HG03159 (cell line): ENCODE measurements around the gene CYP4F3.
"Not testable (repeated sequence)": the region's sequence is repeated elsewhere in the genome, so short reads cannot be mapped to it uniquely, and the experiment has no call there.

ENCODE experiments used
- ATAC-seq: cut with Tn5 transposase; IDR thresholded peaks from one replicate; pipeline ENCODE4 v1.9.1; 2021; ENCODE audit warnings: mild to moderate bottlenecking, moderate library complexity; ENCODE audit not compliant: unreplicated experiment

CYP4F3 gene

DNA sequence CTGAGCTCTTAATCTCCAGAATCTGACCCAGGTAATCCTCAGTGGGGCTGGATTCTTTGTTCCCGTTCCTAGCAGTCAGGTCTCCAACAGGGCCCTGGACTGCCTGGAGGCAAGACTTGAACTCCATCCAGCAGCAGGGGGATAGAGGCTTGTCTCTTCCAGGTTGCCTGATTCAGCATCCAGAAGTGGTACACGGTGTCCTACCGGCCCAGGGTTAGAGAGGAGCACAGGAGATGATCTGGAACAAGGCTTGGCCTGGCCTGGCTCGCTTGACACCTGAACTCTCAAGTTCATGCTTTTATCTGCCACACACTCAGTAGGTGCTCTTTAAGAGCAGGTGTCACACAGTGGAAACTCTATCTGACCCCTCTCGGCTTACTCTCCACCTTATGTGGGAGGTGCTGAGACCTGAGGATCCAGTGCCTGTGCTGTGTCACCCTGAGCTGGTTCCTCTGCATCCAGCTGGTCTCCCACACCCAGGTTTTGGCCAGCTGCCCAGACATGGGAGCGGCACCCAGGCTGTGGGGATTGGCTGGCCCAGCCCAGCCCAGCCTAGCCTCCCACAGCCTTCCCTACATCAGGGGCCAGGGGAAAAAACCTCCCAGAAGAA is at the start of gene CYP4F3:
Gene CYP4F3, plus strand, starts transcription at position 604 of the 610 bp plus-strand sequence. CDS start 519 bp downstream, outside the sequence.
- ATAC-seq: no peak

GRCh38 chr19:15591796-15592195 is 48.9 kb upstream of the CYP4F3 start:
- ATAC-seq: no peak

- not testable (repeated sequence) for ATAC-seq
These were observed 48.2 kb upstream of the CYP4F3 start for GRCh38 chr19:15592506-15592905.

DNA sequence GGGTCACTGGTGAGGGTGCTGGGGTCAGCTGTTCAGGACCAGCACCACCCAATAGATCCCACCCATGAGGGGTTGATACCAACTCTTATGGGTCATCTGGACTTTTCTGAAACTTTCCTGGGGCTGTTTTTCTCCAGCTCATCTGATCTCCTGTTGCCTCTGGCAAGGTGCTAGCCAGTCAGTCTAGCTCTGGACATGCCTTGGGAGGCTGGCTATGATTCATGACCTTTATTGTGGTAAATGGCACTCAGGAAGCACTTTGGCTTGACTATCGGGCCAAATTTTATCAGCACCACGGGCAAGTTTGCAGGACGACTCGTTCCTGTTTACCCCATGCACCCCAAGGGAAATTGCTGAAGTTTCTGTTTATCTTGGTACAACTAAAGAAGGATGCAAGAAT is 46.9 kb upstream of the CYP4F3 start:
- not testable (repeated sequence) for ATAC-seq

DNA sequence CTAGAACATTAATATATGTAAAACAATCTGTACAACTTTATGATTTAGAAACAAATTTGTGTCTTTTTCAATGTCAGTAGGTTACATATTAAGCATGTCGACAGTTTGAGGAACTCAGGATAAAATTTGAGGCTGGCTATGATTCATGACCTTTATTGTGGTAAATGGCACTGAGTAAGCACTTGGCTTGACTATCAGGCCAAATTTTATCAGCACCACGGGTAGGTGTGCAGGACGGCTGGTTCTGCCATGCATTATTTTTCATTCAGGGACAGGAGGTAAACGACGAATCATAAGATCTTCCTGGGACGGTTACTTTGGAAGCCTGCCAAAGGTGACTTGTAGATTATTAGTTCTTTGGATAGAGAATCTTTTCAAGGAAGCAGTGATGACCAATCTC is 45.6 kb upstream of the CYP4F3 start:
- no peak for ATAC-seq

- not testable (repeated sequence) for ATAC-seq
These were observed 32.4 kb upstream of the CYP4F3 start for GRCh38 chr19:15607978-15608925.

DNA sequence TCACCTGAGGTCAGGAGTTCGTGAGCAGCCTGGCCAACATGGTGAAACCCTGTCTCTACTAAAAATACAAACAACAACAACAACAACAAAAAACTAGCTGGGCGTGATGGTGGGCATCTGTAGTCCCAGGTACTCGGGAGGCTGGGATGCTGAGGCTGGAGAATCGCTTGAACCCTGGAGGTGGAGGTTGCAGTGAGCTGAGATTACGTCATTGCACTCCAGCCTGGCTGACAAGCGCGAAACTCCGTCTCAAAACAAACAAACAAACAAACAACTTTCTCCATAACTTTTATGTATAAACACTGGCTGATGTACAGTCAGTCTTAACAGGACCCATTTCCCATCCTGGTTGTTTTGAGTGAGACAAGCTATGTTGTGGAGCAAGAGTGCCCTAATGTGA is 31.4 kb upstream of the CYP4F3 start:
- ATAC-seq: no peak

- ATAC-seq: no peak
These were observed 28.4 kb upstream of the CYP4F3 start for GRCh38 chr19:15612342-15612741.

- no peak for ATAC-seq
These were observed 27.4 kb upstream of the CYP4F3 start for GRCh38 chr19:15613338-15613737.

DNA sequence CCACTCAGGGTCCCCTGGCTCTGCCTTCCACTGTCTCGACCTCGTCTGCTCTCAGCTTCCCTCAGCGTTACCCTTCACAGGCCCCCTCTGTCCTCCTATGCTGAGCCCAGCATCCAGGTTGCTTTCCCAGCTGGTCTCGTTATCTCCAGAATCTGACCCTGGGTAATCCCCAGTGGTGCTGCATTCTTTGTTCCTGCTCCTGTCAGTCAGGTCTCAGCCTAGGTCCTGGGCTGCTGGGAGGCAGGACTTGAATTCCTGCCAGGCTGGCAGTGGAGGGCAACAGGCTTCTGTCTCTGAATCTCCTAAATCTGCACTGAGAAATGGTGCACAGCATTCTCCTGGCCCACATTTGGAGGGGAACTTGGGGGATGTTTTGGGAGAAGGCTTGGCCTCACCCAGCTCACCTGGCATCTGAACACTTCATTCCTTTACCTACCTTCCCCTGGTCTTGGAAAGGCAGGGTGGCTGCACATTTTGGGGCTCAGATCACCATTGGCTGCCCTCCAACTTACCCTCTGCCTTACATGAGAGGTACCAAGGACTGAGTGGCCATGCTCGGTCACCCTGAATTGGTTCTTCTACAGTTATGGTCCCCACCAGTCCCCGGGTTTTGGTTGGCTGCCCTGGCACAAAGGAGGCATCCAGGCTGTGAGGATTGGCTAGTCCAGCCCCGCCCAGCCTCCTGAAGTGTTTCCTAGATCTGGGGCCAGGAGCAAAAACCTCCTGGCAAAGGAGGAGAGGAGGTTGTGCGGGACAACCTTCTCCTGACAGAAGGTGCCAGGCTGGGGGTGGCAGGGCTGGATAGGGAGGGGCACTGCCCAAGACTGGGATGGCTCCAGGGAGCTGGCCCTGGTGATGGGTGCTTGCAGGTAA is 26.0 kb upstream of the CYP4F3 start, which contains the start of gene CYP4F8:
Gene CYP4F8, plus strand, starts transcription at position 712 of the 873 bp plus-strand sequence. CDS start 399 bp downstream, outside the sequence.
- no peak for ATAC-seq

DNA sequence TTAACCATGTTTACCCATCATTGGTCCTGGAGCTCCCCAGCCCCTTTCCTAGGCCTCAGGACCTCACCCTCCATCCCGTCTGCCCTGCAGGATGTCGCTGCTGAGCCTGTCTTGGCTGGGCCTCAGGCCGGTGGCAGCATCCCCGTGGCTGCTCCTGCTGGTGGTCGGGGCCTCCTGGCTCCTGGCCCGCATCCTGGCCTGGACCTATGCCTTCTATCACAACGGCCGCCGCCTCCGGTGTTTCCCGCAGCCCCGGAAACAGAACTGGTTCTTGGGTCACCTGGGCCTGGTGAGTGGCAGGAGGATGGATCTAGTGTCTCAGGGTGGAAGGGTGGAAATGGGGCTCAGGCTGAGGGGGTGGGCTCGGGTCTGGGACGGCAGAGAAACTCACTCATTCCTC is 25.2 kb upstream of the CYP4F3 start:
- ATAC-seq: no peak

DNA sequence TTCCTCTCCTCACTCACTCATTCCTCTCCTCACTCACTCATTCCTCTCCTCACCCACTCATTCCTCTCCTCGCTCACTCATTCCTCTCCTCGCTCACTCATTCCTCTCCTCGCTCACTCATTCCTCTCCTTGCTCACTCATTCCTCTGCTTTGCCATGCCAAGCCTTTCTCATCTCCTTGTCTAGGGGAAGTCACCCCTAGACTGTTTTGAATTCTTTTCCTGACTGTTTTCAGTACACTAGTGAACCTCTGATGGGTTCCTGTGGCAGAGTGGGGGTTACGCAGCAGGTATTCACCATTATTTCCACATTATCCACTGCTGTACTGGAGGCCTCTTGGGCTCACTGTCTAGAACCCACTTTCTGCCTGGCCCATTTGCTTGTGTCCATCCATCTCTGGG is 24.5 kb upstream of the CYP4F3 start:
- ATAC-seq: no peak

DNA sequence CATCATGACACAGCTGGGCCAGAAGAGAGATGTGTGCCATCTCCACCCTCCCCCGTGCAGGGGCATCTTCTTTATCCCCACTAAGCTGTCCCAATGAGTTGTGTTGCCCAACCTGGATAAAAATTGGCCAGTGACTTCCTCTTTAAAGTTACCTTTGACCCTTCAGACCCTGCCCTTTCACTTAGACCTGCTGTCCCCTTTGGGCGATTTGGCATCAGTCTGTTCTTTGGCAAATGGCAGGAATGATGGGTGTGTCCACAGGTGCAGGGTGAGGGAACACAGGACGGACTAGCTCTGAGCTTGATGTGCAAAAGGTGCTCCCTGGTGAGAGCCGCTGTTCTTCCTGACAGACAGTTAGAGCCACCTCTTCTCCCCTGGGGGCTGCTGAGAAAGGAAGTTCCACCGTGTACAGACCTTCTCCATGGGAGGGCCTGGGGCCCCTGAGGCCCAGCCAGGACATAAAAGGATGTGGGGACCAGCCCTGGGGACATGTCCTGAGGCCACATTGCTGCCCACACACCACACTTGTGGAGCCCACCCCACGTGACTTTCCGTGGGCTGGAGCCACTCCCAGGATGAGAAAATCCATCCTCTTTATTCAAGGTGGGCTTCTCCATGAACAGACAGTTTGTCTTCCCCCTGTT is 23.9 kb upstream of the CYP4F3 start:
- ATAC-seq: no peak

GRCh38 chr19:15618321-15618720 is 22.4 kb upstream of the CYP4F3 start:
- ATAC-seq: no peak

- no peak for ATAC-seq
These were observed 18.9 kb upstream of the CYP4F3 start for GRCh38 chr19:15621801-15622200.

DNA sequence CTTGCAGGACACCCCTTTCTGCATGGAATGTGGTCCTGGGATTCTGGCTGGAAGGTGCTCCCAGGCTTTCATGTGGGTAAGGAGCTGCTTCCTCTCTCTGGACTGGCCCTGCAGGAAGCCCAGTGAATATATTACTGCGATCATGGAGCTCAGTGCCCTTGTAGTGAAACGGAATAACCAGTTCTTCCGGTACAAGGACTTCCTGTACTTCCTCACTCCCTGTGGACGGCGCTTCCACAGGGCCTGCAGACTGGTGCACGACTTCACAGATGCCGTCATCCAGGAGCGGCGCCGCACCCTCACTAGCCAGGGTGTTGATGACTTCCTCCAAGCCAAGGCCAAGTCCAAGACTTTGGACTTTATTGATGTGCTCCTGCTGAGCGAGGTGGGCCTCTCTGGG is 17.7 kb upstream of the CYP4F3 start:
- ATAC-seq: no peak

GRCh38 chr19:15623711-15624318 is 16.9 kb upstream of the CYP4F3 start:
- ATAC-seq: no peak

GRCh38 chr19:15628236-15629002 is 12.3 kb upstream of the CYP4F3 start:
- ATAC-seq: no peak
